ENCODE measurements around the gene AGTPBP1. TPM values are rescaled to one million over a fixed set of nuclear protein-coding genes. Genes with fewer than 3 reads are reported as not detected.

Gene AGTPBP1
- total RNA-seq, 2 donors from 2014 or later = 10.0 to 10.5 TPM

DNA sequence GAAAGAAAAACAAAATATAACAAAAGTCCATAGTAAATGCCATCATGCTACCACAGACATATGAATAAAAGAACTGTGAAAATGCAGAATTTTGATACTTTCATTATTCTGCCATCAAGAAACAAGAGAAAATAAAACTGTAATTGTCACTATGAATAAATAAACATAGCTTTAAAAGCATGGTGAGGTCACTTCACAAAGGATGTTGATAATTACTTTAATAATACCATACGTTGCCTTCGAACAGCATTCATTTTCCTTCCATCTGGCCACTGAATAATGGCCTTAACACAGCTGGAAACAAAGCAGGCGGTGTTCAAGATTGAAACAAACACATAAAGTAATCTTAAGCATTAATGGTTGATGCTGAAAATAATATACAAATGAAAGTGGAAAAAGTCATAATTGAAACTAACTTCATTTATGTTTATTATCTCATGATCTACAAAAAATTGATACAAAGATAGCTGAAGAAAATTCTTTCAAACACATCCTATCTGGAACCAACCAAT lies 102.0 kb downstream of the AGTPBP1 start:
- Histone ChIP-seq H3K27me3 (replicated peaks; ENCODE audit: insufficient read depth) (no peaks in the 10 kb centered on the region), H3K27ac (no peak overlapping the region), H3K4me1 (replicated peaks) (no peaks in the 10 kb centered on the region), H3K4me3 (no peak overlapping the region), H3K9me3 (no peaks in the 10 kb centered on the region), H3K36me3 (no peaks in the 10 kb centered on the region)
- intact Hi-C loops (cut with DNase I) = no loop called here
- TF ChIP-seq POLR2A (IDR thresholded peaks at IDR 0.05) (no peak), POLR2AphosphoS5 (IDR thresholded peaks at IDR 0.05) (no peak), CTCF (IDR thresholded peaks at IDR 0.05) (no peak)
- 91% methylated on average over 3 of the region's 3 CpGs for WGBS
- DNase-seq (ENCODE audit: low spot score) = no peak

DNA sequence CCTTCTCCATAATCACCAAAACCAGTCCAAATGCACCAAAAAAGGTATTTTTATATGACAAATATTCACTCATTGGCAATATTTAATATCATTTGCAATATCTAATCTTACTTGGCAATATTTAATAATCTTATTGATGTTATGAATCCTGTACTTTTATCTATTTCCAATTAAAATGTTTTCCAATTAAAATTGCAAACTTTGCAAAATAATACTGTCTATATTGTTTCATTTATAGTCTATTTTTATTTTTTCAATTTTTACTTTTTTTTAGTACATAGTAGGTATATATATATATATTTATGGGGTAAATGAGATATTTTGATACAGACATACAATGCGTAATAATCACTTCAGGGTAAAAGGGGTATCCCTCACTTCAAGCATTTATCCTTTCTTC lies 109.9 kb downstream of the AGTPBP1 start:
- no peaks in the 10 kb centered on the region for H3K9me3 ChIP-seq
- TF ChIP-seq POLR2AphosphoS5 (IDR thresholded peaks at IDR 0.05) (no peak), POLR2A (IDR thresholded peaks at IDR 0.05) (no peak), CTCF (IDR thresholded peaks at IDR 0.05) (no peak)
- H3K4me1 ChIP-seq (replicated peaks) = no peaks in the 10 kb centered on the region
- H3K4me3 ChIP-seq = no peak overlapping the region
- WGBS = 94% methylated on average over 1 of the region's 1 CpG
- no peaks in the 10 kb centered on the region for H3K36me3 ChIP-seq
- no peak for DNase-seq (ENCODE audit: low spot score)
- H3K27ac ChIP-seq = no peak overlapping the region
- intact Hi-C loops (cut with DNase I) = no loop called here
- no peaks in the 10 kb centered on the region for H3K27me3 ChIP-seq (replicated peaks; ENCODE audit: insufficient read depth)

GRCh38 chr9:85630676-85631075 lies 111.1 kb downstream of the AGTPBP1 start:
- Histone ChIP-seq H3K36me3 (no peaks in the 10 kb centered on the region), H3K9me3 (no peaks in the 10 kb centered on the region), H3K27me3 (replicated peaks; ENCODE audit: insufficient read depth) (no peaks in the 10 kb centered on the region), H3K27ac (no peak overlapping the region), H3K4me3 (no peak overlapping the region), H3K4me1 (replicated peaks) (no peaks in the 10 kb centered on the region)
- no peak for DNase-seq (ENCODE audit: low spot score)
- TF ChIP-seq CTCF (IDR thresholded peaks at IDR 0.05) (no peak), POLR2A (IDR thresholded peaks at IDR 0.05) (no peak), POLR2AphosphoS5 (IDR thresholded peaks at IDR 0.05) (no peak)
- intact Hi-C loops (cut with DNase I) = no loop called here
- WGBS = 89% methylated on average over 1 of the region's 1 CpG

- 92% methylated on average over 1 of the region's 1 CpG for WGBS
- no peaks in the 10 kb centered on the region for H3K9me3 ChIP-seq
- no peak for TF ChIP-seq POLR2A (IDR thresholded peaks at IDR 0.05)
- TF ChIP-seq POLR2AphosphoS5 (IDR thresholded peaks at IDR 0.05) = no peak
- TF ChIP-seq CTCF (IDR thresholded peaks at IDR 0.05) = no peak
- no peak overlapping the region for H3K4me3 ChIP-seq
- H3K36me3 ChIP-seq = no peaks in the 10 kb centered on the region
- DNase-seq (ENCODE audit: low spot score) = no peak
- H3K4me1 ChIP-seq (replicated peaks) = no peaks in the 10 kb centered on the region
- H3K27ac ChIP-seq = no peak overlapping the region
- intact Hi-C loops (cut with DNase I) = no loop called here
- H3K27me3 ChIP-seq (replicated peaks; ENCODE audit: insufficient read depth) = no peaks in the 10 kb centered on the region
Measured at GRCh38 chr9:85617141-85617670, 124.5 kb downstream of the AGTPBP1 start.

DNA sequence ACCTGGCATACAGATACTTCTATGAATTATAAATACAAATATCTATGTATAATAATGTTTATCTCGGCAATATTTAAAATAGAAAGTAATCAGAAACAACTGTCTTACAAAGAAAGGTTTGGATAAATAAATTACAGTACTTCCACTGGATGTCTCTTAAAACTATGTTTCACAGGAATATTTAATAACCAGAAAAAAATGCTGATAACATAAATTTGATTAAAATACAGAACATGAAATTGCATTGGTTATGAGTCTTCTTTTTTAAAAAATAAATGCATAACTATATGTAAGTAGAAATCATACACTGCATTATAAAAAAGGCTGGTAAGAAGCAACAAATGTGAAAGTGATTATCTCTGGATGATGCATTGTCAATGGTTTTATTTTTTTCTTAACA lies 126.0 kb downstream of the AGTPBP1 start:
- 93% methylated on average over 1 of the region's 1 CpG for WGBS
- H3K9me3 ChIP-seq = no peaks in the 10 kb centered on the region
- TF ChIP-seq POLR2AphosphoS5 (IDR thresholded peaks at IDR 0.05) (no peak), CTCF (IDR thresholded peaks at IDR 0.05) (no peak), POLR2A (IDR thresholded peaks at IDR 0.05) (no peak)
- no peaks in the 10 kb centered on the region for H3K36me3 ChIP-seq
- no peak overlapping the region for H3K4me3 ChIP-seq
- H3K27me3 ChIP-seq (replicated peaks; ENCODE audit: insufficient read depth) = no peaks in the 10 kb centered on the region
- H3K27ac ChIP-seq = no peak overlapping the region
- DNase-seq (ENCODE audit: low spot score) = no peak
- H3K4me1 ChIP-seq (replicated peaks) = no peaks in the 10 kb centered on the region
- intact Hi-C loops (cut with DNase I) = no loop called here
